IMR-90 (cell line): ENCODE data around the gene HSP90AB1.

ENCODE experiments used
- CHD1 ChIP-seq: IDR thresholded peaks from 2 replicates; pipeline ENCODE4 v1.6.1; 2012; ENCODE audit warnings: low read depth, low read length, improper control_type of control experiment
- CTCF ChIP-seq: conservative IDR thresholded peaks from 2 replicates; pipeline ENCODE4 v1.5.1; 2012; ENCODE audit warnings: mild to moderate bottlenecking, low read depth, low read length, improper control_type of control experiment
- ELK1 ChIP-seq: fragments of 150-350 bp; IDR thresholded peaks from 2 replicates; pipeline ENCODE4 v1.6.1; 2016; ENCODE audit warnings: low read depth, mild to moderate bottlenecking, low read length, moderate library complexity, borderline replicate concordance
- MAFK ChIP-seq: IDR thresholded peaks from 2 replicates; pipeline ENCODE4 v1.6.1; 2012; ENCODE audit warnings: low read depth, low read length, improper control_type of control experiment
- POLR2A ChIP-seq: IDR thresholded peaks from 2 replicates; pipeline ENCODE4 v1.6.1; 2012; ENCODE audit warnings: mild to moderate bottlenecking, low read depth, low read length
- RCOR1 ChIP-seq: IDR thresholded peaks from 2 replicates; pipeline ENCODE4 v1.6.1; 2012; ENCODE audit warnings: mild to moderate bottlenecking, low read length, improper control_type of control experiment; ENCODE audit not compliant: insufficient replicate concordance

DNA sequence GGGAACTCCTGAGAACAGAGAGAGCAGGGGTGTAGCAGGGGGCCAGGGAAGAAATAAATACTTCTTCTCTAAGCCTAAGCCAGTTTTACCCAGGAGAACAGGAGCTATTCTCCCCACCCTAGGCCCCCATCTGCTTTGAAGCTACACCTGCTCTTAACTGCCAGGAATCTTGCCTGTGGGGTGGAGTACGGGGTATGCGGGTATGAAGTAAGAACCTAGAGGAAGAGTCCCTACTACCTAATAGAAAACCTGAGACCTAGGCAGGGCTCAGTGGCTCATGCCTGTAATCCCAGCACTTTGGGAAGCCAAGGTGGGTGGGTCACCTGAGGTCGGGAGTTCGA, 22.0 kb upstream of the HSP90AB1 start:
- TF ChIP-seq CTCF: no peak
- TF ChIP-seq MAFK: no peak
- no peak for TF ChIP-seq CHD1
- no peak for TF ChIP-seq POLR2A
- no peak for TF ChIP-seq RCOR1
- no peak for TF ChIP-seq ELK1
